ENCODE data around the gene PCNX2. TPM values are rescaled to one million over a fixed set of nuclear protein-coding genes. Genes with fewer than 3 reads are reported as not detected.
A peak's percentile ranks its signal among the peaks of the same experiment; 100 is the strongest.

PCNX2 gene
- total and polyA plus RNA-seq, 11 donors, result 0.27 to 5.3 (median 1.9) TPM

DNA sequence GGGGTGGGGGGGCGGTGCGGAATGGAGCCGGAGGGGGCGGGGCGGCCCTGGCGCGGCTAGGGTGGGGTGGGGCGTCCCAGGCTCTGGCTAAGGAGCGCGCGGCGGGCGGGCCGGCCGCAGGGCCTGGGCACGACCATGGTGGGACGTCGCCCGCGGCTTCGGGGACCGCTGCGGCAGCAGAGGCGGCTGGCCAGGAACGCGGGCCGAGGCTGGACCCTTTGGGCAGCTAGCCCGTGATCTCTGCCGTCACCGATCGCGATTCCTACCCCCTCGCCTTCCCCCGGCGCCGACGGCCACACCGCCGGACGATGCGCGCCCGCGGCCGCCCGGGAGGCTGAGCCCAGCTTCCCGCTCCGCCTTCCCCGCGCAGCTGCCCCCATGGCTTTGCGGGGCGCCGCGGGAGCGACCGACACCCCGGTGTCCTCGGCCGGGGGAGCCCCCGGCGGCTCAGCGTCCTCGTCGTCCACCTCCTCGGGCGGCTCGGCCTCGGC, 32.2 kb upstream of the PCNX2 start, which contains the start of gene MAP3K21:
Gene MAP3K21, plus strand, starts transcription at position 74 of the 491 bp plus-strand sequence. Its CDS starts 305 bp downstream, at position 379.
- WGBS, 4 donors, result 0 to 1% (median 1%) methylated on average over 26 to 68 of the region's 68 CpGs; no CpG with 5 or more reads in 1 of the 4 donors
- H3K4me3 ChIP-seq, result peak within 1 kb of the TSS; percentile 36 to 70 (median 59)
- intact Hi-C loops (cut with DNase I), result no loop called here
- ATAC-seq, result peak; percentile 10 to 82 (median 70)
- no peak within 1 kb of the TSS for H3K27ac ChIP-seq
- no peaks in the 10 kb centered on the region for H3K36me3 ChIP-seq
- peaks cover 0 to 26% (median 6%) of the 10 kb centered on the region in 12 donors for H3K4me1 ChIP-seq
- TF ChIP-seq, protein P1, sequence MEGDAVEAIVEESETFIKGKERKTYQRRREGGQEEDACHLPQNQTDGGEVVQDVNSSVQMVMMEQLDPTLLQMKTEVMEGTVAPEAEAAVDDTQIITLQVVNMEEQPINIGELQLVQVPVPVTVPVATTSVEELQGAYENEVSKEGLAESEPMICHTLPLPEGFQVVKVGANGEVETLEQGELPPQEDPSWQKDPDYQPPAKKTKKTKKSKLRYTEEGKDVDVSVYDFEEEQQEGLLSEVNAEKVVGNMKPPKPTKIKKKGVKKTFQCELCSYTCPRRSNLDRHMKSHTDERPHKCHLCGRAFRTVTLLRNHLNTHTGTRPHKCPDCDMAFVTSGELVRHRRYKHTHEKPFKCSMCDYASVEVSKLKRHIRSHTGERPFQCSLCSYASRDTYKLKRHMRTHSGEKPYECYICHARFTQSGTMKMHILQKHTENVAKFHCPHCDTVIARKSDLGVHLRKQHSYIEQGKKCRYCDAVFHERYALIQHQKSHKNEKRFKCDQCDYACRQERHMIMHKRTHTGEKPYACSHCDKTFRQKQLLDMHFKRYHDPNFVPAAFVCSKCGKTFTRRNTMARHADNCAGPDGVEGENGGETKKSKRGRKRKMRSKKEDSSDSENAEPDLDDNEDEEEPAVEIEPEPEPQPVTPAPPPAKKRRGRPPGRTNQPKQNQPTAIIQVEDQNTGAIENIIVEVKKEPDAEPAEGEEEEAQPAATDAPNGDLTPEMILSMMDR (IDR thresholded peaks at IDR 0.05), result no peak
- TF ChIP-seq POLR2A (IDR thresholded peaks at IDR 0.05), result no peak
- H3K9me3 ChIP-seq, result no peaks in the 10 kb centered on the region
- peak in 1 of 5 donors; percentile 20 for DNase-seq
- H3K27me3 ChIP-seq, result peaks cover 3 to 38% (median 13%) of the 10 kb centered on the region in 9 donors

DNA sequence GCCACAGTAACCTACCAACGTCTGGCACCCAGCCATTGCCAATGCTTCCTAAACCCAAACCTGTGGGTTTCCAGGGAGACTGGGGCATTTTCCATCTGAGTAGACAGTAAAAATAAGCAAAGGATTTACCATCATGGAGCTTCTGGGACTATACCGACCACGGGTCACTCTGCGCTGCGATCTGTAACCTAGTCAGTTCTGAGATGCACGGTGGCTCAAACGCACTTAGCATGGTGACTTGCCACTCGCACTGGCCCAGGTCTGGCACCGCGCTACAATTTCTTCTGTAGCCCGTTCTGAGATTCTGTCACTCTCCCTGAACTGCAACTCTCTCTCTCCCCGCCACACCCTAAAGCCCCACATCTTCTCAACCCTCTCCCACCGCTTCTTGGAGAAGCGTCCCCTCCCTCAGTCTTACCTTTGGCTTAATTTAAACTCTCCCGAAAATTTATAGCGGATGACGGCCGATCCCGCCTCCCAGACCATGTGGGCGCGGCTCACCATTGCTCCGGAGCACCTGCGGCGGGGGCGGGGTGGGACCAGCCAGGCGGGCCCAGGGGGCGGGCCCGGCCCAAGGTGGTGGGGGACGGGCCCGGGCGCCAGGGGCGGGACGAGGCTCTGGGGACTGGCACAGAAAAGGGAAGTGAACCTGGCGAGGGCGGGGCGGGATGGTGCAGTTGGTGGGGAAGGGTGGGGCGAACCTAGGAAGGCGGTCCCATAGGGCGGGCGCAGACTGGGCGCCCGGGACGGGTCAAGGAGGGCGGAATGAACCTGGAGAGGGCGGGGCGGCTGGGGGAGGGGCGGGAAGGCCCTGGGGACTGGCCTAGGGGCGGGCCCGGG, 31.5 kb upstream of the PCNX2 start:
- Histone ChIP-seq H3K9me3 (no peaks in the 10 kb centered on the region), H3K36me3 (no peaks in the 10 kb centered on the region), H3K4me1 (peaks cover 0 to 26% (median 6%) of the 10 kb centered on the region in 12 donors), H3K27me3 (peaks cover 3 to 33% (median 13%) of the 10 kb centered on the region in 9 donors), H3K4me3 (peak overlapping the region; percentile 36 to 70 (median 59)), H3K27ac (no peak overlapping the region)
- DNase-seq (peak; percentile 66 to 90 (median 77)), ATAC-seq (peak; percentile 47 to 91 (median 88))
- WGBS, 4 donors, result 4 to 10% (median 5%) methylated on average over 21 to 48 of the region's 49 CpGs
- intact Hi-C loops (cut with DNase I), result no loop called here
- TF ChIP-seq, protein P1 (IDR thresholded peaks at IDR 0.05), result no peak
- TF ChIP-seq POLR2A (IDR thresholded peaks at IDR 0.05), result no peak

DNA sequence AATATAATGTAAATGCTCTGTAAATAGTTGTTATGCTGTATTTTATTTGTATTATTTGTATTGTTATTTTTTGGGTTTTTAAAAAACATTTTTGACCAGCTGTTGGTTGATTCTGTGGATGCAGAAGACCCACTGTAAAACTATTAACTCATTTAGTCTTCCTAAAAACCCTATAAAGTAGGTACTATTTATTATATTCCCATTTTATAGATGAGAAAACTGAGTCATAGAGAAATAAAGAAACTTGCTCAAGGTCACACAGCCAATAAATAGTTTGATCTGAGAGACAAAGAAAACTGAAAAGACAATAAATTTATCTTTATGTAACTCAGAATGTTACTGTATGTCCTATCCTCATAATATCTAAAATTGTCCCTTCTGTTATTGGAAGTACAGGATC, 30.8 kb upstream of the PCNX2 start:
- Histone ChIP-seq H3K36me3 (no peaks in the 10 kb centered on the region), H3K4me3 (no peak overlapping the region), H3K4me1 (peaks cover 0 to 26% (median 6%) of the 10 kb centered on the region in 12 donors), H3K27me3 (peaks cover 3 to 26% (median 13%) of the 10 kb centered on the region in 9 donors), H3K27ac (no peak overlapping the region), H3K9me3 (no peaks in the 10 kb centered on the region)
- ATAC-seq (no peak), DNase-seq (no peak)
- TF ChIP-seq, protein P1 (IDR thresholded peaks at IDR 0.05), result no peak
- TF ChIP-seq POLR2A (IDR thresholded peaks at IDR 0.05), result no peak
- intact Hi-C loops (cut with DNase I), result no loop called here

DNA sequence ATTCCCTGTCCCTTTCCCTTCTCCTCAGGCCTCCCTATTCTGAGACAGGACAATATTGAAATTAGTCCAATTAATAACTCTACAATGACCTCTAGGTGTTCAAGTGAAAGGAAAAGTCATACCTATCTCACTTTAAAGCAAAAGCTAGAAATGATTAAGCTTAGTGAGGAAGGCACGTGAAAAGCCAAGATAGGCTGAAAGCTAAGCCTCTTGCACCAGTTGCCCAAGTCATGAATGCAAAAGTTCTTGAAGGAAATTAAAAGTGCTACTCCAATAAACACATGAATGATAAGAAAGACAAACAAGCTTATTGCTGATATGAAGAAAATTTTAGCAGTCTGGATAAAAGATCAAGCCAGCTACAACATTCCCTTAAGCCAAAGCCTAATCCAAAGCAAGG, 28.2 kb upstream of the PCNX2 start:
- Histone ChIP-seq H3K9me3 (no peaks in the 10 kb centered on the region), H3K4me1 (peaks cover 0 to 21% (median 5%) of the 10 kb centered on the region in 12 donors), H3K4me3 (no peak overlapping the region), H3K27me3 (peaks cover 0 to 11% (median 7%) of the 10 kb centered on the region in 9 donors), H3K27ac (no peak overlapping the region), H3K36me3 (no peaks in the 10 kb centered on the region)
- intact Hi-C loops (cut with DNase I), result no loop called here
- DNase-seq (no peak), ATAC-seq (no peak)
- TF ChIP-seq POLR2A (IDR thresholded peaks at IDR 0.05), result no peak
- TF ChIP-seq, protein P1 (IDR thresholded peaks at IDR 0.05), result no peak
- WGBS, 4 donors, result 84 to 97% (median 94%) methylated on average over 1 of the region's 1 CpG

All from heart left ventricle (tissue), 16 donors.